ENCODE data around the gene CCHCR1. TPM values are rescaled to one million over a fixed set of nuclear protein-coding genes. Genes with fewer than 3 reads are reported as not detected.

CCHCR1 gene
- total RNA-seq, 1 donor from 2014 or later: 9.6 TPM

DNA sequence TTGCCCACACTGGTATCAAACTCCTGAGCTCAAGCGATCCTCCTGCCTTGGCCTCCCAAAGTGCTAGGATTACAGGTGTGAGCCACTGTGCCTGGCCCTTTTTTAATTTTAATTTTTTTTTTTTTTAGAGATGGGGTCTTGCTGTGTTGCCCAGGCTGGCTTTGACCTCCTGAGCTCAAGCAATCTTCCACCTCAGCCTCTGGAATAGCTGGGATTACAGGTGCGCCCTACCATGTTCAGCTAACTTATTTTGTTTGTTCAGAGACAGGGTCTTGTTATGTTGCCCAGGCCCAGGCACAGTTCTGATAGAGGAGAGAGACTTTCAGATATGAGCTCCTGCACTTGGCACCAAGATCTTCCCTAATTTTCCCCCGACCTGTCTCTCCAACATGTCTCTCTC lies 26.9 kb downstream of the CCHCR1 start:
- ATAC-seq: no peak
- DNase-seq (ENCODE audit: low spot score): no peak

DNA sequence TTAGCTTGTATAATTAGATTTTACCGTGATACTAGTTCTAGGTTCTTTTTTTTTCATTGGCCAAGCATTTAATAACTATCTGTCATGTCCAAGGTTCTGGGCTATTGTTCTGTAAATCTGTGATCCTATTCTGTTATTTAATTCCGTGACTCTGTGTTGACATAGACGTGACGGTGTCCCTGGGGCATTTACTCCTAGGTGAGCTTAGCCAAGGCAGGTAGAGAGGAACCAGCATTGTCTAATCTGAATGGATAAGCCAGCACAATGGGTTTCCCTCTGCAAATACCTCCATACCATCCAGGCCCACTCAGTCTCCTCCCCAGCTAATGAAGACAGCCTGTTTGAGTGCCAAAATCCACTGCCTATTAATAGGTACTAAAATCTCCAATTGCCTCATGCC lies 28.5 kb downstream of the CCHCR1 start:
- no peak for DNase-seq (ENCODE audit: low spot score)
- no peak for ATAC-seq

DNA sequence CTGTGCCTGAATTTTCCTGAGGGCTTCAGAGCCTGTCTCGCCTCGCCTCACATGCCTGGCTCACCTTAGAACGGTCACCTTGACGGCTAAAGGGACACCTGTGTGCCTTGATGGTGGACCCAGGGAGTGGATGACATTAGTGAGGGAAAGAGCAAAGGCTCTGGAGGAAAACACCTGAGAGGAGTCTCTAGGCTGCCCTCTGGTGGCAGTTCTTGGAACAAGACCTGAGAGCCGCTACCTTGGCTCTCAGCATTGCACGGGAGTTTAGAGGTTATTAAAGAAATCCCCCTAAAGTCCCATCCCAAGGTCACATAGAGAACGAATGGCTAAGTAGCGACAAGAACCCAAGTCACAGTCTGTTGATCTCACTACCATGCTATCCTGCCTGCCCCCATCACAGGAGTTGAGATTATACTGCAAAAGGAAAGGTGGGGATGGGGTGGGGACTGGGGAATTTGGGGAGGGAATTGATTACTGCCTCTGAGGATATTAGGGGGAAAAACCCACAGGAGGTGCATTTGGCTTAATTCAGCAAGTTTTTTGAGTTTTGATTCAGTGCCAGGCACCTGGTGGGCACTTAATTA lies 29.4 kb downstream of the CCHCR1 start:
- ATAC-seq (peak; percentile 94), DNase-seq (ENCODE audit: low spot score) (peak; percentile 62)

DNA sequence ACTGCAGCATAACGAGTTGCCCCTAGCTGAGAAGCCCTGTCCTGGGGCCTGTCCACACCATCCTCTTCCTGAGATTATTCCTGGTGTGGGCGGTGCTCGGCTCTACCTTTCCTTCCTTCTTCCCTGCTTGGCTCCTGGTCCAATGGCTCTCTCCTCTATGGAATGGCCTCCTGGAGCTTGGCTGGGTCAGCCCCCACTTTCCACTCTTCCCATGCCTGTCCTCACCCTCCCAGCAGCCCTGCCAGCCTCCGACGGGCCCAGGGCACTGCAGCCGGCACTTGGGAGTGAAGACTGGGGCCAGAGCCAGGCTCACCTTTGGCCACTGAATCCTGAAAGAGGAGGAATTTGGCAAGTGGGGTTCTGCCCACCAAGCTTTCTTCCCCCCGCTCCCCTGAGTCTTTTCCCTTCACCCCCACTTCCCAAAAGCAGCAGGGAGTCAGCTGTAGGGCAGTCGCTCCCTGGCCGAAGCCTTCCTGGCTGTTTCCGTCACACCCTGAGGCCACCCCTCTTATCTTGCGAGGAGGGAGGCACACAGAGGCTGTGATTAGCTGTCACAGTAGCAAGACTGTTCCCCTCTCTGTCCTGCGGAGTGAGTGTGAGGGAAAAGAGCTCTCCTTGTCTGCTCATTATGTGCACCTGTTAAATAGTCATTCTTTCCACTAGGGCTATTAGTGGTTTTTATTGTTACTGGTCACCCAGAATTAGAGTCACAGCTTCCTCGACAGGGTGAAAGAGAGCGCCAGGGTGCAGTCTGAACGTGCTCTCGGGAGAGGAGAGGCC lies 31.0 kb downstream of the CCHCR1 start:
- DNase-seq (ENCODE audit: low spot score): no peak
- no peak for ATAC-seq

DNA sequence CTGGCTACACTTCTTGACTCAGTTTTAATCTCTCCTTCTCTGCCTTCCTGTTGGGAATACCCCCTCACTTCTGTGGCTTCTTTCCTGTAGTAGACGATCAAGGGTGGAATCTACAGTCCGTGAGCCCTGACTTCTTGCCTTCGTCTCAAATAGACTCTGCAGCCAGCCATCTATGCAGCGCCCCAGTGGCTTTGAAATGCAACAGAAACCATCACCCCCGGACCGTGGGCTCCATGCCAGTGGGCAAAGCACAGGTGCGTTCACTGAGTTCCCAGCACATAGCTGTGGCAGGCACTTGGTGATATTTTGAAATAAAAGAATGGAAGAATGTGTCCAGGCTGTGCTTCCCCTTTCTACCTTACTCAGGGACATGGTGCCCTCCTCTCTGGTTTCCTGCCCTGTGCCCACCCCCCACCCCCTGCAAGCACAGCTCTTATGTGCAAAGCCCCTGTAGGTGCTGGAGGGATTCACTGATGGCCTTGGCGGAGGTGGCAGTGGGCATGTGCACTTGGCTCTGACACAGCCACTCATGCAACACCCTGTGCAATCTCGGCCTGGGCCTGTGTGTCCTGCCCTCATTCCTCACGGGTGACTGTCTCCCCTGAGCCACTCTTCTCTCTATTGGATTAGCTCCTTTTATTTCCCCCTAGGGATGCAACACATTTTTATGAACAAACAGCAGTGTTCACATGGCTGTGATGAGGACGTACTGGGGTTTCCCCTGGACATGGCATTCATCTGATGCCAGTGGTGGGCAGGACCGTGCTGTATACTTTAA lies 31.8 kb downstream of the CCHCR1 start:
- ATAC-seq (no peak), DNase-seq (ENCODE audit: low spot score) (no peak)

DNA sequence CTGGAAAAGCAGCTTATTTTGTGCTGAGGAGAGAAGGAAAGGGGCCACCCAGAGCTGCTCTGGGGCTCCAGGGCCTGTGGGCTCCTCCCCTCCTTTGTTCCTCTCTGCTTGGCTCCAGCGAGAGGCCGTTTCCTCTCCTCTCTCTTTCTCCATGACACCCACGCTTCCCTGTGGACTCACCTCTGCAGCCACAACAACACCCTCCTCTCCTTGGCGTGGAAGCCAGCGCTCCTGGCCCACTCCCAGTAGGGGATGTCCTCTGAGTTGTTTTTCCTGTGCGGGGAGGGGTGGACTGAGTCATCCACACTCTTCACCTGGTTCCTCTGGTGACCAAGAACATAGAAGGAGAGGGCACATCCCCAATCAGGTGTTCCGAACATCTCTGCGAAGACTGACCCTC lies 32.4 kb downstream of the CCHCR1 start:
- no peak for ATAC-seq
- no peak for DNase-seq (ENCODE audit: low spot score)

DNA sequence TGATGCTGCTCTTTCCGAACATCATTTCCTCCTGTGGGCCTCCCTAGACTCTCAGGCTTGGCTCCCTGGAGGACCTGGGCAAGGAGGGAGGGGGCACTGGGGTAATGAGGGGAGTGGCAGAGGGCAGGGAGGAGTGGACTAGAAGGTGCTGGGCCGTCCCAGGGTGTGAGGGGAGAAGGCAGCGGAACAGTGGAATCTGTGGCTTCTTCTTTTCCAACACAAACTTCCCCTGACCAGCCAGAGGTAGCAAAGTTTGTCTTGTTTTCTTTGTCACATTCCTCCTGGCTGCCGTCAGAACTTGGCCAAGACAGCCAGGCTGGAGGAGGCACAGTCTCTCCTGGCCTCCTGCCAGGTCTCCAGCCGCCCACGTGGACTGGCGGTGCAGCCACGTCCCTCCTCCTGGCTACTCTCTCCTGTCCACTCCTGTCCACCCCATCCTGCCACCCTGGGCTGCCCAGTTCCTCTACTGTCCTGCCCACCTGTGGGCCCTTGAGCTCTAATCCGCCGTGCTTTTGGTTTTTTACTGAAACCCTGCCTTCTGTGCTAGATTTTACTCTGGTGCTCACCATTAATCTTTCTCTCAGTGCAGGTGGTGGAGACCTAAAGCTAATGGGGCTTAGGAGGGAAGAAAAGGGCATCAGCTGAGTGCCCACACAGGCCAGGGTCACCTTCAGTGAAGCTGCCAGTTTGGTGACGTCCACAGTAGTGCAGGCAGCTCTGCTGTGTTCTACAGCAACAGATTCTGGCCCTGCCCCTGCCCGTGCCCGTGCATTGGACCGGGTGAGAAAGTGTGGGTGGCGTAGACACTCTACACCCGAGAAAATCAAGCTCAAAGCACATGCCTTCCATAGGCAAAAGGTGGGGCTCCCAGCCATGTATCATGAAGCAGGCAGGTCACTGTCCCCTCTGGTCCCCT lies 34.6 kb downstream of the CCHCR1 start:
- ATAC-seq: peak; percentile 59
- no peak for DNase-seq (ENCODE audit: low spot score)

DNA sequence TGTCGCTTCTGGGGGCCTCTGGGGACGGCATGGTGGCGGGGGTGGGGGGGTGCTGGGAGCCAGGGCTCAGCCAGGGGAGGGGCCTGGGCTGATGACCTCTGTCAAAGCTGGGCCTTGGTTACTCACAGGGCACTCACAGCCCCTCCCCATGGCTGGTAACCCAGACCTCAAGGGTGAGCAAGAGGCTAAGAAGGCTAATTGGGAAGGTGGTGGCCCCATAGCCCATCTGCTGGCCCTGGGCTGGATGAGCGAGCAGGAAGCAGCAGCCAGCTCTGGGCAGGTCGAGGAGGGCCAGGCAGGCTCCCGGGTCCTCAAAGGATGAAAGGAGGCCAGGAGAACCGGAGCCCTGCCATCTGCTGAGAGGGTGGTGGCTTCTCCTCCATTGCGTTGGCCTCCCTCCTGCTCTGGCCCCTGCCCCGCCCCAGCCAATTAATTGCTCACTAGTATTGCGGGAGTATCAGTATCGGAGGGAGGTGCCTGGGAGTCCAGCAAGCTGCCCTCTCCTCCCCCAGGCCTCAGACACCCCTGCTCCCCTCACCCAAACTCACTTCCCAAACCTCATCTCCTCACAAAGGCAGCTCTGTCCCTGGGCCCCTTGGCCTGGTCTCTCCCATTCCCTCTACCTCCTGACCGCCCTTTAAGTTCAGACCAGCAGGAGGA lies 36.3 kb downstream of the CCHCR1 start:
- no peak for ATAC-seq
- DNase-seq (ENCODE audit: low spot score): no peak

DNA sequence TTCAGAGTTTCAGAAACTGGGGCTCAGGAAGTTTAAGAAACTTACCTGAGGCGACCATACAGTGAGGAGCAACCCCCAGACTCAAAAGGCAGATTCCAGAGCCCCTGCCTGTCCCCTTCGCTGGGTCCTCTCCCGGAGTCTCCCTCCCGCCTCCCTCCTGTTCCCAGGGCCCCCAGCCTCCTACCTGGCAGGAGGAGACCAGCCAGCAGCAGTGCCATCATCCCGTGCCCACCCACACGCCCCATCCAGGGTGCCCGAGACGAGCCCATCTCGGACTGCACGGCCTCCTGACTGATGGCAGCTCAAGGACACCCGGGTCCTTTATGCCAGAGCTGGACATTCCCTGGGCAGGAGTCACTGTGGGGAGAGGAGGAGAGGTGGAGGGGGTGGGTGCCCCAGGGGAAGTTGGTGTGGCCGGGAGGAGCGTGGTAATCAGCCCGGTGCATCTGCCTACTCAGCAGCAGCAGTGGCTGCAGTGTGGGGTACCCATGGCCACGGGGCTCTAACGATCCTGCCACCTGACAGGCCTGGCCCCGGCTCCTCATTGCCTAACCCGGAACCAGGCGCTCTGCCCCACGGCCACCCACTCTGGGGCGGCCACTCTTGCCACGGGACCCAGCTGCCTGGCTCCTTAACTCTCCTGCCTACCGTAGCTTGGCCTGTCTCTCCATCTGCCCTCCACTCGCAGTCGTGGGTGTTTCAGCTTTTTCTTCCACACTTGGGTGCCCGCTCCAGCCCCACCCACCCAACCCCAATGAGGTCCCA lies 37.3 kb downstream of the CCHCR1 start, which contains the start of gene CDSN:
CDSN (minus strand) TSS at position 296 of the 765 bp plus-strand sequence; CDS start at position 269, 27 bp downstream.
- no peak for ATAC-seq
- DNase-seq (ENCODE audit: low spot score): no peak

DNA sequence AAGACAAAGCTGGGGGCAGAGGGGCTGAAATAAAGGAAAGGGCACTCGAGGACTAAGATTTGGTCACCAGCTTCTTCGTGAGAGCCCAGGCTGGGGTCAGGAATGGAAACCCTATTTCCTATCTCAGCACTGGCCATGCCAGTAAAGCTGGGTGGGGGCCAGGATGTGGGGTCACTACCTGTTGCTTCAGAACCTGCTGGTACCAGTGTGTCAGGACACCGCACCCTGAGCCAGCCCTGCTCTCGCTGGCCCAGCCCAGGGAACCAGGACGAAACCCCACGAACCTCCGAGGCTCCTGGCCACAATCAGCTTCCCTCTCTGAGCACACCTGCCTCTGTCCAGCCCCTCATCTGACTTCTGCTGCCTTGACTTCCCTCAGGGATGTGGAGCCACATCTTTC lies 39.4 kb downstream of the CCHCR1 start:
- DNase-seq (ENCODE audit: low spot score) (no peak), ATAC-seq (no peak)

DNA sequence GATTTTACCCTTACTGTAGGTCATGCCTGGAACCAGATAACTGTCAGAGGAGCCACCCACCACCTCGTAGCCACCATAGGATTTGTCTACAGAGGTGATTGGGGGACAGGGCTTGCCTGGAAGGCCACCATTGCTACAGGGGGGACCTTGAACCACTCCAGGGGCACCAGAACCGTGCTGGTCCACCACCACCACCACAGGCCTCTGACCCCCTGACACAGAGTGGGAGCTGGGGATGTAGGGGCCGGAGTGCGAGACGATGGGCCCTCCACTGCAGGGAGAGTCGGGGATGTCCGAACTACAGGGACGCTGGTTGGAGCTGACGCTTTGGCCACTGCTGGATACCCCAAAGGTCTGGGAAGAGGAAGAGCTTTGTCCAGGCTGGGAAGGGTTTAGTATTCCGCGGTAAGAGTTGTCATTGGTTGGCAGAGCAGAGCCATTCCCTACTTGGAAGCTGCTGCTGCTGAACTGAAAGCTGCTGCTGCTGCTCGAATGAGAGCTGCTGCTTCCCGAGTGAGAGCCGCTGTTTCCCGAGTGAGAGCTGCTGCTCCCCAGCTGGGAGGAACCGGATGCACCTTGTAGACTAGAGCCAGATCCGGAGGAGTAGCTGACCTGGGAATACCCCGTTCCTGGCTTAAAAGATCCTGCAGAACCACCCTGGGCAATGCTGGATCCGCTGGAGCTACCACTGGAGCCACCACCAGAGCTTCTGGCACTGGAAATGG lies 40.8 kb downstream of the CCHCR1 start:
- no peak for ATAC-seq
- no peak for DNase-seq (ENCODE audit: low spot score)

DNA sequence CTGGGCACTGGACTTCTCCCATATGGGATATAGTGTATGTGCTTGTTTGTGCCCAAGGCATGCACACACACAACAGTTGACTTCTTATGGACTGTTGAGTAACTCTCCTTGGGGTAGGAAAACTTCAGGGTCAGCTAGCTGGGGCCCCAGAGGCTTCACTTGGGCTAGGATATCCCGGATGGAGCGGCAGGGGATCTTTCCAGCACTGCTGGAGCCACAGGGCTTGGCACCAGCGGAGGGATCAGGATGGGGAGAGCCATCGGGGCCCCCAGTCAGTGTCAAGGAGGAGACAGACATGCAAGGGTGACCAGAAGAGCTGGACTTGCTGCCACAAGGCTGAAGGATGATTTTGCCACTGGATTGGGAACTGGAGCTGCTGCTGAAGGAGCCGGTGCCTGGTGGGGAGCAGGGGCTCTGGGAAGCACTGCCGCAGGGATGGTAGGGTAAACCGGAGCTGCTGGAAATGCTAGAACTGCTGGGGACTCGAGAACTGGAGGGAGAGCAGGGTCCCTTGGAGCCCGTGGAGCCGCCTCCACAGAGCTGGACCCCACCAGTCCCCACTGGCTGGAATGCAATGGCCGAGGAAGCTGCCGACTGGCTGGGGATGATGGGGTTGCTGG lies 41.6 kb downstream of the CCHCR1 start:
- ATAC-seq (no peak), DNase-seq (ENCODE audit: low spot score) (no peak)

DNA sequence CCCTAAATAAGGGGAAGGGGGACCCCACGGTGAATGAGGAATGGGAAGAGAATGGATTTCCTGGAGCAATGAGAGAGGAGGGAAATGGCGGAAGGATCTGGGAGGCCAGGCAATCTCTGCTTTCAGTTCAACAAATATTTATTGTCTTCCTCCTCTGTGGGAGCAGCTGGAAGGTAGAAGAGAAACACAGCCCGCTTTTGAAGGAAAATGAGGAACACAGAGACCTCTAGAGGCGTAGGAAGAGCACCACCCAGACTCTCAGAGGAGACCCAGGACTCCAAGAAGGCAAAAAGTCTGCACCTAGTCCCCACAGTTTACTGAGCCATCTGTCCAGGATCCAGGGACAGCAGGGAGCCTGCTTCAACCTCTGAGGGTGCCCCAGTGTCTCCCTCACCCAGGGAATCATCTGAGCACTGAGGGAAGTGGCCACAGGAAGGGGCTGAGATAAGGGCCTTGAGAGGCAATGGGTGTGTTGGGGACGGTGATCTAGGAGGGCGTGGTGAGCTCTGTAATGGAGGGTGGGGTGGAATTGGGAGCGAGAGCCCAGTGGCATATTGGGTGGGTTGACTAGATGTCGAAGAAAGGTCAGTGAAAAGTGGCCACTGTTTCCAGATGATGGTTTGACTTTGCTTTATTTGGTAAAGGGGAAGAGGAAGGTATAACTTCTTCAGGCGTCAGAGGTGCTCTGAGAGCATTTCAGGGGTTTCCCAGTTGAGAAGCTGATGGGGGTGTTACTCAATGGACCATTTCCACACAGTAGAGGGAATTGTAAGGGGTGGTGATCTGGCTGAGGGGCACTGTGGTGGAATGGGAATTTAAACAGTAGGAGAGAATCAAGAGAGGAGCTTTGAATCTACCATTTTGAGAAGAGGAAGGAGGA lies 42.4 kb downstream of the CCHCR1 start:
- no peak for ATAC-seq
- DNase-seq (ENCODE audit: low spot score): no peak

DNA sequence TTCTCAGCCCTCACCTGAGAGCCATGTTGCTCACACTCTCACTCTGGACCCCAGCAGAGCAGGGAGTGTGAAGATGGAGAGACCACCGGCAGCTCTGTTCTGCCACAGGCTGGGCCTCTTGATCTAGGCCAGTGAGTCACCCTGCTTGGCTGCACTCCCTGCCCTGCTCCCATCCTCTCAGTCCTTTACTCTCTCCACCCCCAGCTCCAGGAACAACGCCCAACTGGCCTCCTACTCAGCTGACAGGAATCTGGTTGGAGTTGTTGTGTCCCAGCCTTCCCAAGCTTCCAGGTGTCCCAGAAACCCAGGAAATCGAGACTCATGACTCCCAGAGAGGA lies 43.1 kb downstream of the CCHCR1 start, which contains the start of gene PSORS1C1:
PSORS1C1 (plus strand) TSS at position 260 of the 338 bp plus-strand sequence. CDS start 14,833 bp downstream, outside the sequence.
- DNase-seq (ENCODE audit: low spot score): no peak
- ATAC-seq: no peak

DNA sequence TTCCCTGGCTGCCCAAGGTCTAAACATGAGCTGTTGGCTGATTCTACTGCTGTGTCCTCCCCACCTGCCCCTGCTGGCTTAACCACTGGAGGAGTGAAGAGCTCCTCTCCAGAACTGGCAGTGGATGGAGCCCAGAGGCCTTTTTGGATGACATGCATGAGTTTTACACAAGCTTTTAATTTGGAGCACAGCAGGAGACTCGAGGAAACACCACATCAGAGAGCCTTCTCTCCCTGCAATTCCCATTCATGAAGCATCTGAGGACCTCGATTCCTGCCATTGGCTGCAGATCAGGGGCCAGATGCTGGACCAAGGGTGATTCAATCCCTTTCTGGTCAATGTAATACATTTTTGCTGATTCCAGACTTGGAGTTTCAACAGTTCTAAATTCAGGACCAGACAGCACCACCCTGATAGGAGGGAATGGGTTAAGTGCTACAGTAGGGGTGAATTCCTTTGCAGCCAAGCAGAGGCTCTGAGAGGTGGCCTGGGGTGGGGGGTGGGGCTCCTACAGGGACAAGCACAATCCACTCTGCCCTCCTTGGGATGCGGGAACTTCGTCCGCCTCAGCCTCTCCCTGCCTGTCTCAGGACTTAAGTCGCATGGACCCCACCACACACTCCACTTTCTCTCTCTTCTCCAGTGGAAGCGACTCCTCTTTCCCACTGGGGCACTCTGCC lies 43.6 kb downstream of the CCHCR1 start:
- DNase-seq (ENCODE audit: low spot score) (no peak), ATAC-seq (no peak)

DNA sequence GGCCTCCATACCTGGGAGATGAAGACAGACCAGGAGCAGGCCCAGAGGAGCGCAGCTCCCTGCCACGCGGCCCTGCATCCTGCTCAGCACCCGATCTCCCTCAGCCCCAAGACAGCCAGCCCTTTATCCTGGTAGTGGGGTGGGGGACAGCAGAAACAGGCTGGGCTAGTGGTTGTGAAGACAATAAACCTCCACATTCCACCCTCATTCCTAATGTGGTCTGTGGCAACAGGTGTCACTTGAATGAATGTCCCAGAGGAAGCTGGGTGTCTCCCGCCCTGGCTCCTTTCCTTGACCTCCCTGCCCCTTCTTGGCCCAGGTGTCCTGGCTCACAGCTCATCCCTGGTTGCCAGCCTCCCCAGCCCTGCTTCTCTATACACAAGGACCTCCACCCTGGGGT lies 45.1 kb downstream of the CCHCR1 start, which contains the start of gene C6orf15:
C6orf15 (minus strand) TSS at position 98 of the 400 bp plus-strand sequence; CDS start at position 78, 20 bp downstream.
- ATAC-seq: no peak

DNA sequence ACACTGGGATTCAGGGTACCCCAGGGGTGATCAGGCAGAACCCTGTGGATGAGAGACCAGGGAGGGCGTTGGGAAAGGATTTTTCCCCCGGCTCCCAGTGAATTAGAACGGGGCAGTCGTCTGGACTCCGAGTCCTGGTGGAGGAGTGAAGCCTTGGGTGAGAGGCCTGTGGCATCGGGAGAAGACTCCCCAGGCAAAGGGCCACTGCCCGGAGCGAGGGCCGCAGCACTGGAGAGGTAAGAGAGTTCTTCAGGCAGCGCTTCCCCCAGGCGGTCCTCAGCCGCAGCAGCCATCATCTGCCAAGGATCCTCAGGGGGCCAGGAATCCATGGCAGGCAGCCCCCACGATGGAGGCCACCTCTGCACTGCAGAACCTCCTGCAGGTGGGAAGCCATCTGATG lies 45.9 kb downstream of the CCHCR1 start:
- DNase-seq (ENCODE audit: low spot score): no peak
- ATAC-seq: no peak

More for the DNA sequence above, 45.1 kb downstream of the CCHCR1 start, which contains the start of gene C6orf15:
- DNase-seq (ENCODE audit: low spot score): no peak
